HT1080 (cell line): ENCODE results near the gene SKP2. TPM values are rescaled to one million over a fixed set of nuclear protein-coding genes. Genes with fewer than 3 reads are reported as not detected.
"Not testable (repeated sequence)": the region's sequence is repeated elsewhere in the genome, so short reads cannot be mapped to it uniquely, and the experiment has no call there.

Experiments
- DNase-seq: peaks from one replicate; pipeline ENCODE4 v3.0.0-alpha.2; 2015; ENCODE audit warnings: low read depth
- total RNA-seq: library from RNA; depleted of rRNA; stranded (reverse); fragments of >200 nt; shearing (Covaris generic); gene quantifications from 2 replicates; pipeline ENCODE4 v1.2.3, GENCODE V29; 2014

The SKP2 gene
- total RNA-seq, 1 experiment from 2014 or later = 84.1 TPM

DNA sequence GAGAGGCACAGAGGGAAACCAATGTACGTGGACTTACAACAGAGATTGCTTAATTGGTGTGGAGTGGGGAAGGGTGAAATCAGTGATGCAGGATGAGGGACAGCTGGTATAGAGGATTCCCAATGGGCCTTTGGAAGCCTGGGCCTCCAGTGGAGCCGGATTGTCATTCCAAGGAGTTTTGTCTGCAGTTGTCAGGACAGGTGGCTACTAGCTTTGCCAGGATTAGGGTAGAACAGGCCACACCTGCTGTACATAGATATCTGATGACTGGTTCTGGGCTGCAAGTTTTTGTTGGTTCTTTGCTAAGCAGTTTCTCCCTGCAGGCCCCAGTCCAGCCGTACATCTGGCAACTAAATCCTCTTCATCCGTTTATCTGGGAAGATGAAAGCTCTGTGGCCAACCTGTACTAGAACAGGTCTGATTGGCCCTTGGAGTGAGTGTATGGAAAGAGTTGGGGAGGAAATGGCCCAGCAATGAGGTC lies 4.2 kb downstream of the SKP2 start:
- DNase-seq = no peak

DNA sequence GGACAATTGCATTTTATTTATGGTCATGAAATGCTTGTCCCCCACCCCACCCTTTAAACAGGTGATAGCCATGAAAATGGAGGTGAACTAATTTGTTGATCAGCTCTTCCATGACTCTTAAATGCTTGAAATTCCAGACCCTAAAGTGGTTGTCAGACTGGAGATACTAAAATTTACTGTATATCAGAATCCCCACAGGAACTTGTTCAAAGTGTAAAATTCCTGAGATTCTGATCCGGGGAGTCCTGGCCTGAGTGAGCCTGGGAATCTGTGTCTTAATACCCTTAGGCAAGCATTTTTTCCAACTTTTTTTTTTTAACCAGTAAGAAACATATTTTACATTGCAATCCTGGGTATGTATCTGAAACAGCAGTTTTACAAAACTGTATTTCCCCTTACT lies 4.7 kb downstream of the SKP2 start:
- DNase-seq = no peak

DNA sequence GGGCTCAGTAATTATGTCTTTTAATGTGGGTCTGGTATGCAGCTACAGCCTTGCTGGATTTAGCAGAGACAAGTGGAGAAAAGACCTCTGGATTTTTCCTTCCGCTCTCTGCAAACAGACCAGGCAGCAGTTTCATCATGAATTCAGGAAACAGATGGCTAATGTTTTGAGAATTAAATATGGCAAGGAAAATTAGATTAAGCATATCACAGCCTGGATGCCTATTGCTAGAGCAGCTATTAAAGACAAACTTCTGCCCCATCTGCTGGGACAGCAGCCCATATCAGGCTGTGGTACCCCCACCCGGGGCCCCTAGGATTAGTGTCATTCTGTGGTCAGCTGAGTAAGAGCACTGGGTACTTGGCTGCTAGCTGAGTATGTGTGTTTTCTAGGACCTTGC lies 6.2 kb downstream of the SKP2 start:
- DNase-seq = no peak

DNA sequence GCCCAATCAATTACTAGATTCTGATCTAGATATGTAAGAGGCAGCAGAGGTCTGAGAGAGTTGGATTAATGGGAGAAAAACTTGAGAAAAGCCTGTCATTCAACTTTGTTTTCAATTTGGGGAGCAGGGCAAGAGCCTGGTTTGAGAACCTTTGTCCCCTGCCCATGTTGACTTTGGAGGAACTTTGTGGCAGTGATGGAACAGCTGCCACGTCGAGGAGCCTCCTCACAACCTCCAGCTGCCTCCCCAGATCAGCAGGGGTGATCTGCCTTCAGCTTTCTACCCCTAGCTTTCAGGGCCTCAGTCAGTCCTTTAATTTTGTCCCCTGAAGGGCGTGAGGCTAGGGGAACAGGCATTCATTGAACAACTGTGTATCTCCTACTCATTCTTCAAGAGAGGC lies 8.7 kb downstream of the SKP2 start:
- no peak for DNase-seq

DNA sequence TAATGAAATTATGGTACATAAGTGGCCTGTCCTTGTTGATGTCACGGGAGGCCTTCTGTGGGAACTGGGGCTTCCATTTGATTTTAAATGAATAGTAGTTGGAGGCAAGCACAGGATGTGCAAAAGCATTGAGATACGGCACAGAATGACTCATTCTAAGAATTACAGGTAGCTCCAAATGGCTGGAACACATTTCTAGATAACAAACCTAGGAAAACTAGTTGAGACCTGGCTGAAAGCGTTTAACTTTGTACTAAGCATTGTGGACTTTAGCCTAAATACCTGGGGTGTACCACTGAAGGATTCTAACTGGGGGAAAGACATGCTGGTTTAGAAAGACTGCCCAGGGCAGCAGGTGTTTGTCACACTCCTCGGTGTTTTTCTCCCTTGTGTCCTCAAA lies 9.4 kb downstream of the SKP2 start:
- DNase-seq = no peak

DNA sequence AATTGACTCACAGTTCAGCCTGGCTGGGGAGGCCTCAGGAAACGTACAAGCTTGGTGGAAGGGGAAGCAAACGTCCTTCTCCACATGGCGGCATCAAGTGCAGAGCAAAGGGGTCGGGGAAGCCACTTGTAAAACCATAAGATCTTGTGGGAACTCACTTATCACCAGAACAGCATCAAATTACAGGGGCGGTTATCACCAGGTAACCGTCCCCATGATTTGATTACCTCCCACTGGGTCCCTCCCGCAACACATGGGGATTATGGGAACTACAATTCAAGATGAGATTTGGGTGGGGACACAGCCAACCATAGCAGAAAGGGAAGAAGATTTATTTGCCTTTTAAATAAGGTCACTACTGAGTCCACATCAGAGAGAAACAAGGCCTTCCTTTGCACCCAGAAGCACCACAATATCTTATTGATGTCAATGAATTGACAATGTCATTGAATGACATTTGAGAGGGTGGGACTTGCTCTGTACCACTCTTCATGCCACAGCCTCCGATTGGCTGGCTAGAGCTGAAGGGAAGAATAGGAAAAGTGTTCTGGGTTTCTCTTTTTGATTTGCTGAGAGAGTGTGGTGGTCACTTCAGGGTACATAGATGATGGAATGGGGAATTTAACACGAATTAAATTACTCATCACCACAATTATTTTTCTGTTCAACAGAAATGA lies 11.0 kb downstream of the SKP2 start:
- no peak for DNase-seq

DNA sequence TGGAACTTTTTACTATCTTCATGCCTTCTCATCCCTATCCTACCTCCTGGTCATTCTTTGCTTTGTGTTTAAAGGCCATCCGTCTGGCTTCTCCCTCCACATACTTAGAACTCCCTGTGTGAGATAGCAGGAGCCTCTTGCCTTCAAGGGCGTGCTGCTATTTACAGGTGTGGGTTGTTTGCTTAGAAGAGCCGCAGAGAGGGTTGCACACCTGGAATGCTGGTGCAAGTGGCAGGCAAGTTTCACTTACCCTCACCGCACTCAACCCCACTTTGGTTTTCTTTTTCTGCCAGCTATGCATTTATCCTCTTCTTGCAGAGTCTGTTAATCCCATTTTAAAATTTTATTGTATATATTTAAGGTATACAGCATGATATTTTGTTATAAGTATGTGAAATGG lies 12.6 kb downstream of the SKP2 start:
- DNase-seq = no peak

DNA sequence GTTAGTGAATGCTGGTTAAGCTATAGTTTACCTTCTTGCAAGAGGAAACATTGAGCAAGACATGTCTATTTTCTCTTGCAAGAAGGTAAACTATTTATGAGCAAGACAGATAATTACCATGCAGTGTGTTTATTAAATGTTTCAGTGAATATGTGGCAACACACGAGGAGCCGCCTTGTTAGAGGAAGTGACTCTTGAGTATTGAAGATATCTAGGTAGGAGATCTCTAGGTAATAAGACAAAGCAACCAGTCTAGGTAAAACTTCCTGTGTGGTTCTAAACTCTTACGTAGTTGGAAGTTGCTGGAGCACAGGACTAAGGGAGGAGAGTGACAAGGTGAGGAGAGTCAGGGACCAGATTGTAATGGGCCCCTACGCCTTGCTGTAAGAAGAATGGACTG lies 16.8 kb downstream of the SKP2 start:
- DNase-seq = no peak

DNA sequence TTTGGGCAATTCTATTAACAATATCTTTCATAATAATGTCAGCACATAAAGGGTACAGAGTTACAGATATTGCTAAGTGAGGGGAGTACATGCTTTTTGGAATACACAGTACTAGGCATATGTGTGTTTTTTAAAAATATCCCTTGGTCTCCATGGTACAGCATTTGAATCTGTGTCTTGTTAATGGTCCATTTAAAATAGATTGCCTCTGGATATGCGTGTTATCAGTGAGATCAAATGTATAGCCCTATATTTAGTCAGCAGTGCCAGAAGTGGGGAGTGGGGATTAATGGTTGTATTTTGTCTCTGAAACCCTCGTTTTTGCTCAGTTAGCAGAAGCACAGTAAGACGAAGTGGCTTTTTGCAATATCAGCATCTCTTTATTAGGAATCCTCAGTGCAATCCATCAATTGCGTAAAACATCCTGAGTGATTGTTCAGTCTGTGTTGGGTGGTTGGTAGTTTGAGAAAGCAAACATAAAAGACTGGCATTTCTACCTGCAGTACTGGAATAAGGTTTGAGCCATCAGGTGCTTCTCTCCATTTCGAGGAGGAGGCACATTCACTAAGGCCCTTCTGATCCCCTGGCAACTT lies 19.0 kb downstream of the SKP2 start:
- DNase-seq = no peak

DNA sequence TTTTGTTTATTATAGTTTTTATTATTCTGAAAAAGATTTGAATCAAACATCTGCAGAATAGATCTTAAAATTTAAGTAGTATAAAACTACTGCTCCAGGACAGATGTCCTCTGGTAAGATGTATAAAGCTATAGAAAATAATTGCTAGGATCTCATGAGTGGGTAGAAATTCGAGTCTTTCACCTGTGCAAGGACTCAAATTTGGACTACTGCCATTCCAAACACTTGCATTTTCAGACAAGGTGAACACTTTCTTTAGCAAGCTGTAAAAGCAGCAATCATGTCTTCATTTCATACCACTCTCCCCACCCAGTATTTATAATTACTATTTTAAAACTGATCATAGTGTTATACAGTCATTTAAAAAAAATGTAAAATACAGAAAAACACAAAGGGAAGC lies 20.7 kb downstream of the SKP2 start:
- DNase-seq = no peak

DNA sequence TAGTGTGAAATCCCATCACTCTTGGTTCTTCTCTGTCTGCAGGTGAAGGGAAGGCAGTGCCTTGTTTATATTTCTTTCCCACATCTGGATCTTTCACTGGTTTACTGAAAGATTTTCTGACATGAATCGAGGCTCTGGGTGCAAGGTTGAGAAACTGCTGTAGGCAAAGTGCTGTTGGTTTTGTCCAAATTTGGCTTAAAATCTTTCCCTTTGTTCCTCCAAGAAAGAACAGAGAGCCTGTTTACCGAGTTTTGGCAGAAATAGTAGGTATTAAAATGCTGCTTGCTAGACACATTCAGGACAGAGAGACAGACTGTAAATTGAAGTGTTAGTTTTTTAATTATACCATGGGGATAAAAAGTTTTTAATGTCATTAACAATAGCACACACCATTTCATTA lies 21.5 kb downstream of the SKP2 start:
- DNase-seq = no peak

DNA sequence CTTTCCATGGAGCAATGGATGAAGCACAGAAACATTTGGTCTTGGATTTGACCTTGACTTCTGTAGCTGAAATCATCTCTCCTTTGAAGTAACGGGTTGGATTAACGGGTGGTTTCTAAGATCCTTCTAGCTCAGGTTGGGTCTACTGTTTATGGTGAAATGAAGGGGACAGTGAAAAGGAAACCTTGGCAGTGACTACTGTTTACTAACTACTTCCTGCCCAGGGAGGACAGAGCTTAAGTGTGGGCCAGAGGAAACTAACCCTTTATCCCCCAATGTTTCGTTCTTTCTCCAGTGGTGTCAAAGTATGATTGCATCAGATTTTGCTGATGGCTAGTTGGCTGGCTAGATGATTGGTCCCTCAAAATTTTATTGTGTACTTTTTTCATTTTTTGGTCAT lies 22.2 kb downstream of the SKP2 start:
- no peak for DNase-seq

DNA sequence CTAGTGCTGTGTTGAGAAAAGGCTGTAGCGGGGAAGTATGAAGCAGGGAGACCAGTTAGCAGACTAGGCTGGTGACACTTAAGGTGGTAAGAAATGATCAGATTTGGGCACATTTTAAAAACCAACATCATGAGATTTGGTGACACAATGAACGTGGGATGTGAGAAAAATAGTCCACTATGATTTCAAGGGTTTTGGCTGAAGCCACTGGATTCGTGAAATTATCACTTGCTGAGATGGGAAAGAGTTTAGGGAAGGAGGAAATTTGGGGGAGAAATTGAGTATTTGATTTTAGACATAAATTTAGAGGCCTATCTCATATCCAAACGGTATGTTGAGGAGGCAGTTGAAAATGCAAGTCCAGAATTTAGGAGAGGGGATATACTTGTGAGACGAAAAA lies 23.1 kb downstream of the SKP2 start:
- DNase-seq = no peak

DNA sequence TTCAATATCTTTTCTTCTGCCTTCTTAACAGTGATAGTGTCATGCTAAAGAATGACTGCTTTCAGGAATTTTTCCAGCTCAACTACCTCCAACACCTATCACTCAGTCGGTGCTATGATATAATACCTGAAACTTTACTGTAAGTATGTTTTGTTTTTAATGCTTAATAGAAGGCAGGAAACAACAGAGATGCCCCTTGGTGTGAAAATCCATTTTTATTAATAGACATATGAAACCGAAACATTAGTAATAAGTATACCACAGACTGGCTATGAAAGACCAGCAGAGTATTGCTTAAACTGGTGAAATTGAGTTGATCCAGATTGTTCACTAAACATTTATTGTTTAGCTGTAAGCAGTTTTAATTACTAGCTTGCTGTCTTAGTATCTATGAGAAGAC lies 25.2 kb downstream of the SKP2 start:
- DNase-seq = no peak

DNA sequence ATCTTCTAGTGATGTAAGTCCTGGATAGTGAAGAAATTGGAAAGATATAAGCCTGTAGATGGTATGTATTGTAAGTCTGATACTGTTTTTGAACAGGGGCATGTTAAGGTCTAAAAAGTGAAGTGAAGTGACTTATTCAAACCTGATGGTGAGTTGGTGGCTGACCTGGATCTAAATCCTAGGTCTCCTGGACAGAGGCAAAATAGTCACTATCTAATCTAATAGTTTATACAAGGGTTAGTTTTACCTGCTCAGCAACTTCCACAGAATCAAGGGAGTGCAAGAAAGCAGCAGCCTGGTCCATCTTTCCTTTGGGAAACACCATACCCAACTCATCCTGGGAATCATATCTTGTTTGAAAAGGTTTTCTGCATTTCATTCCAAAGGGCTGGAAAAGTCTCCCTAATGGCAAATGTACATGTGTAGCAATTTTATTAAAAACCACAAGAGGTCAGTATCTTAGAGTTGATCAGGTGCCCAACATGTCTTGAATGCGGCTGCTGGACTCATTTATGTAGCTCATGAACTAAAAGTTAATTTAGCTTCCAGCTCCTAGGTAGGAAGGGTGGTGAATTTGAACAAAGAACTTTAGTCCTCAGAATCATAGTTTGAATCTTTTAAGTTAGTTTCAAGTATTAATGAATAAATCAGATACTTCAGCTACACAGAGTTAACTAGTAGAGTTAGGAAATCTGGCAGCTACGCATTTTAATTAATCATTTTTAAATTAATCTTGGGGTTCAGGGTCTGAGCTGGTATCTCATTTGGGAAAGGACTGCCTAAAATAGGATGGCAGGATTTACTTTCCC lies 26.0 kb downstream of the SKP2 start:
- DNase-seq = peak; percentile 23

DNA sequence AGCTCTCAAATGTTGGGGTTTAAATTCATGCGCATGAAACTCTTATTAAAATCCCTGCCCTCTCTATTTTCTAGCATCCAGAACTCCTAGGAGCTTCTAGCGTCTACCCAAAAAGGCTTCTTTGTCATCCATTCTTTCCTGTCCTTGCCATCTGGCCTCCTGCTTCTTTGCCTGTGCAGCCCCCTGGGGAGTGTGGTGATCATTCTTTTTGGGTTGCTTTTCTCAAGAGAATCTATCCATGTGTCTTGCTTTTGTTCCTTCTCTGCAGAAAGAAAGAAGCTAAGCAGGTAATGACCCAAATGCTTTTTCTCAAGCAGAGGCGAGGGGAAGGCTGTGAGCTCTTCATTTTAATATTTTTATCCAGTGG lies 26.6 kb downstream of the SKP2 start:
- DNase-seq = no peak

DNA sequence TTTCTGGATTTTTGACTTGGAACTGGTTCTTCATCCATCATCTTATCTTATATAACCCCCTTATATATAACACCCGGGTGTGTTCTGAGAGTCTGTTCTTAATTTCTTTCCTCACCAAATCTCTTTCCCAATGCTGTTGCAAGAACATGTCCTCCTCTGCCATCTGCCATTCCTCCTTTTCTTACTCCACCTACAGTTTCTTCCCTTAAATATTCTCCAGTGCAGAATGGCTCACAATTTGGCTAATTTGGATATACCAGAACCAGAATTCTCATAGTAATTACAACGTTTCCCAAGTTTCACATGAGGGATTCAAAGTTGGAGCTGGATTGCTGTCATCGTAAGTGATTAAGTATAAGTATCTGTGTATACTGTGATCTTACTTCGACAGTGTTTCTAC lies 28.0 kb downstream of the SKP2 start:
- no peak for DNase-seq

DNA sequence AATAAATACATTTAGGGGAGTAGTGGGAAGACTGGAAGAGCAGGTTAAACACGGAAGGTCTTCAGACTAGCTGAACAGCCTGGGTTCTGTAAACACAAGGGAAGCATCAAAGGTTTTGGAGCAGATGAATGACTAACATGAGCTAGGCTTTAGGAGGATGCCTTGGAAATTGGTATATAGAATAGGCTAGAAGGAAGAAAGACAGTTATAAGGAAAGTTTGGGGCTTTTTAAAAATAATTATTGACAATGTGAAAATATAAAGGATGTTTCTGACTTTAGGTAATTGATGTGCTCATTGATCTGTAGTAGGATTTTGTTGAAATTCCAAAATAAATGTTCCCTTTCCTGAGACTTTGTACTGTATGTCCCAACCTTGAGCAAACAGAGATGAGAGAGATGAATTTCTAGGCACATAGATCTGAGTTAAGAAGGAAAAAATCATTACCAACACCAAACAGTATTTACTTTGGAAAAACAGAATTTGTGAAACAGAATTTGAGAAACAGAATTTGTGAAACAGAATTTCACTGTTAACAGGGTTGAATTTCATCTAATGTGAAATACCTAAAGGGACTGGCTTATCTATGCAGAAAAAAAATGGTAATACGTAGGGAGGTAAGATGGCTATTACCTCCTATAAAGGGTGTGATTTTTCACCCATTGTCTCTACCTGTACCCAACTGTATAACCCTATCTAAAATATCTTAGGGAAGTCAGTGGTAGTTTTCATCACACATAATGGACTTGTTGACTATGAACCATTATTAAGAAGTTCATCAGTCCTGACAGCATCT lies 28.8 kb downstream of the SKP2 start:
- no peak for DNase-seq

DNA sequence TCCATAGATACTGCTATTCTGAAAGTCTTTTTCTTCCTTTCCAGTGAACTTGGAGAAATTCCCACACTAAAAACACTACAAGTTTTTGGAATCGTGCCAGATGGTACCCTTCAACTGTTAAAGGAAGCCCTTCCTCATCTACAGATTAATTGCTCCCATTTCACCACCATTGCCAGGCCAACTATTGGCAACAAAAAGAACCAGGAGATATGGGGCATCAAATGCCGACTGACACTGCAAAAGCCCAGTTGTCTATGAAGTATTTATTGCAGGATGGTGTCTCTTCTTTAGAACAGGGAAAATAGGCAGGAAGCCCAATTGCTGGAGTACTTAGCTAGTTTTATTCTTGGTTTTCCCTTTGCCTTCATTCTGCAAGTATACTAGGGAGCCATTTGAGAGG lies 29.9 kb downstream of the SKP2 start:
- DNase-seq = no peak

DNA sequence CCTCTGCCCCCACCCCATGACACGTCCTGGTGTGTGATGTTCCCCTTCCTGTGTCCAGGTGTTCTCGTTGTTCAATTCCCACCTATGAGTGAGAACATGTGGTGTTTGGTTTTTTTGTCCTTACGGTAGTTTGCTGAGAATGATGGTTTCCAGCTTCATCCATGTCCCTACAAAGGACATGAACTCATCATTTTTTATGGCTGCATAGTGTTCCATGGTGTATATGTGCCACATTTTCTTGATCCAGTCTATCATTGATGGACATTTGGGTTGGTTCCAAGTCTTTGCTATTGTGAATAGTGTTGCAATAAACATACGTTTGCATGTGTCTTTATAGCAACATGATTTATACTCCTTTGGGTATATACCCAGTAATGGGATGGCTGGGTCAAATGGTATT lies 32.5 kb downstream of the SKP2 start:
- not testable (repeated sequence) for DNase-seq

DNA sequence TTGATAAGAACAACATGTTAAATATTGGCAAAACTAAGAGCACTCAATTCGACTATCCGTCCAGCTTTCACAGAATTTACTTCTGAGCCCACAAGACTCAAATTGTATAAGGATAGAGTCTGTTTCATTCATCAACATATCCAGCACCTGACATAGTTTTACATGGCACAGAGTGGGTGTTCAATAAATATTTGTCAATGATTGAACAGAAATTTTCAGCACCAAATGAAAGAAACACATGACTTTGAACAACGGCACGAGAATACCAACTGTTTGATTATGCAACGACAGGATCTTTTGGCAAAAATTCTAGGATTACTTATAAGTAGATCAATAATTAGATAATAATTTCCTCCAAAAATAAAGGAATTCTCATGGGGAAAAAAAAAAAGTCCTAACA lies 41.8 kb downstream of the SKP2 start:
- no peak for DNase-seq

DNA sequence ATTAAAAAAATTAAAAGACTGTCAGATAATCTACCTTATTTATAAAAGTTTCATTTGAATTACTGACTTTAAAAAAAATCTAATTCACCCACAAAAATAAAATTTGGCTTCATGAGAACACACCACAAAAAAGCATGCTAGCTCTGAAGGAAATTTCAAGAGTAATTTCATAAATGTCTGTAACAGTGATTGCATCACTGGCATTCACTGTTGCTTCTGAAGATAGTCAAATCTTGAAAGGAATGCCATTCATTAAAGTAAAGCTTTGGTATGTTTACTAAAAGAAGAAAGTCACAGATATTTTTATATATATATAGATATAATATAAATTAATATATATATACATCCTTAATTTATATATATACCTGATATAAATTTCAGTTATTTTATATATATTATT lies 46.4 kb downstream of the SKP2 start:
- DNase-seq = no peak
